Measurements from ENCODE around the gene CST4.
"Not testable (repeated sequence)": the region's sequence is repeated elsewhere in the genome, so short reads cannot be mapped to it uniquely, and the experiment has no call there.

Gene CST4

DNA sequence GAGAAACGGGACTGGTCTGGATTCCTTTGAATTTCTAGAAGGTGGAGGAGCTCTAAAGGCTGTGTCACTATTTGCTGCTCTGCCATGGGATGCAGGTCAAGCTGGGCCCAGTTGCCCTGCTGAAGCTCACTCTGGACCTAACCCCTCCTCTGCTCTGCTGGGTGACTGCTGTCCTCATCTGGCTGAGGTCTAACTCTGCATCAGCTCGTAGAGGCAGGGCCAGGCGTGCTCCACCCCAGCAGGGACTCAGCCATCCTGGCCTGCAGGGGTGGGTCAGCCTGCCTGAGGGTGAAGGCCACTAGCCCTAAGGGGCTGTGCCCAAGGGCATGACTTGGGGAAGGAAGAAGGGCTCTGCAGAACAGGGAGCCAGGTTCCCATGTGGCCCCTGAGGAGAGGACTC is 852 bp downstream of the CST4 start:
- TF ChIP-seq PAX5 (IDR thresholded peaks at IDR 0.05; ENCODE audit: insufficient read depth, low read length, severe bottlenecking) = no peak
- TF ChIP-seq SPI1 (IDR thresholded peaks at IDR 0.05; ENCODE audit: low read depth, low read length) = no peak
- TF ChIP-seq POLR2AphosphoS5 (IDR thresholded peaks at IDR 0.05; ENCODE audit: low read depth, low read length) = no peak
- no peak for TF ChIP-seq POU2F2 (IDR thresholded peaks at IDR 0.05; ENCODE audit: low read depth, low read length)
- TF ChIP-seq POLR2A (IDR thresholded peaks at IDR 0.05; ENCODE audit: low read depth, low read length) = no peak
- DNase-seq (ENCODE audit: insufficient read length, low spot score) (no peak), FAIRE-seq (no peak)

DNA sequence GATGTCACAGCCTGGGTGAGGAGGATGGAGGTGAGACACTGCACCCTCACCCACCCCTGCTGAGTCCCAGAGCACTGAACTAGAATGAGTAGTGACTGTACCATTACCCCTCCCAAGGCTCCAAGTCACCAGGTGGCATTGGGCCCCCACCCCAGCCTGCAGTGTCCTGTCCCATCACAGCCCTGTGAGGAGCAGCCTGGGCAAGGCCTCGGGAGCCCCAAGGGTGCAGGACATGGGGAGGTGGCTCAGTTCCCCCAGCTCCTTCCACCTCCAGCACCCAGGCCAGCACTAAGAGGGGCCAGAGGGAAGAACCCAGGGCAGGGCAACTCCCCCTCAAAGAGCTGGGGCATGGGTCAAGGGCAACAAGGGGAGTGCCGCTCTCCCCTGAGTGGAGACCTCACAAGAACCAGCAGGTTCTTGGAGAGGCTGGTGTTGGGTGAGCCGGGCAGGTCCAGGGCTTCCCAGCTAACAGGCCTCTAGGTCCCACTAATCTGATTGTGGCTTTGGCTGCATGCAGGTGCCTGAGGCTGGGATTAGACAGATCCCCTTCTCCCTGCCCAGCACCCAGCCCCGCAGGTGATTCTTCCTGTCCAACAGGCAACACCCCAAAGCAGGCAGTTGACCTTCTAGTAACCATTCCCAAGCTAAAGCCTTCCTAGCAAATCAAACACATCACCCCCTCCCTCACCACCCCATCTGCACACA is 2.6 kb downstream of the CST4 start:
- TF ChIP-seq TAF1 (IDR thresholded peaks at IDR 0.05; ENCODE audit: low read depth, low read length) (no peak), SPI1 (IDR thresholded peaks at IDR 0.05; ENCODE audit: low read depth, low read length) (no peak), POU2F2 (IDR thresholded peaks at IDR 0.05; ENCODE audit: low read depth, low read length) (no peak), PAX5 (IDR thresholded peaks at IDR 0.05; ENCODE audit: insufficient read depth, low read length, severe bottlenecking) (no peak)
- DNase-seq (ENCODE audit: insufficient read length, low spot score) (no peak), FAIRE-seq (no peak)

DNA sequence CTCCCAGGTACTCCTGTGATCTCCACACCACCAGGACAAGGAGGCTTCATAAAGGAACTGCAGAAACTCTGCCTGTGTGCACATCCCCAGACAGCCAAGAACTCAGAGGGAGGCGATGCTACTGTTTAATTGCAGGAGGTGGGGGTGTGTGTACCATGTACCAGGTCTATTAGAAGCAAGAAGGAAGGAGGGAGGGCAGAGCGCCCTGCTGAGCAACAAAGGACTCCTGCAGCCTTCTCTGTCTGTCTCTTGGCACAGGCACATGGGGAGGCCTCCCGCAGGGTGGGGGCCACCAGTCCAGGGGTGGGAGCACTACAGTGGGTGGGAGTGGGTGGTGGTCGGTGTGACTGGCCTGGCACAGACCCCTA is 3.3 kb downstream of the CST4 start:
- not testable (repeated sequence) for FAIRE-seq; DNase-seq (ENCODE audit: insufficient read length, low spot score)

DNA sequence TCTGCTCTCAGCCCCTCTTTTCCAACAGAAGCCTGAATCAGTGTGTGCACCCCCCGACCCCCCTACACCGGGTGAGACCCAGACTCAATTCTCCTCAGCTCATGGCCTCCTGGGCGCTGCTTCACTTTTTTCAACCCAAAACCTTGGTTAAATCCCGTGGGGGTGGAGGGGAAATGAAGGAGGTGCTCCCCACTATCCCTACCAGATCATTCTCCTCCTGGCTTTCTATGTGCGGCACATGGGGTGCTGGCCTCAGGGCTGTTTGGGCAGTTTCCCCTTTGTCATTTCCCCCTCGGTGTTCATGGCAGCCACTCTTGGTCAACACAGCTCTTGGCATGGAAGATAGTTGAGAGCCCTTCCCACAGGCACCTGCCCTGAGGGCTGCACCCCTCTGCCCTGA is 4.6 kb downstream of the CST4 start:
- FAIRE-seq = no peak
- no peak for TF ChIP-seq POU2F2 (IDR thresholded peaks at IDR 0.05; ENCODE audit: low read depth, low read length)
- TF ChIP-seq PAX5 (IDR thresholded peaks at IDR 0.05; ENCODE audit: insufficient read depth, low read length, severe bottlenecking) = no peak
- no peak for TF ChIP-seq SPI1 (IDR thresholded peaks at IDR 0.05; ENCODE audit: low read depth, low read length)
- TF ChIP-seq POLR2AphosphoS5 (IDR thresholded peaks at IDR 0.05; ENCODE audit: low read depth, low read length) = no peak
- TF ChIP-seq POLR2A (IDR thresholded peaks at IDR 0.05; ENCODE audit: low read depth, low read length) = no peak
- no peak for TF ChIP-seq TAF1 (IDR thresholded peaks at IDR 0.05; ENCODE audit: low read depth, low read length)

DNA sequence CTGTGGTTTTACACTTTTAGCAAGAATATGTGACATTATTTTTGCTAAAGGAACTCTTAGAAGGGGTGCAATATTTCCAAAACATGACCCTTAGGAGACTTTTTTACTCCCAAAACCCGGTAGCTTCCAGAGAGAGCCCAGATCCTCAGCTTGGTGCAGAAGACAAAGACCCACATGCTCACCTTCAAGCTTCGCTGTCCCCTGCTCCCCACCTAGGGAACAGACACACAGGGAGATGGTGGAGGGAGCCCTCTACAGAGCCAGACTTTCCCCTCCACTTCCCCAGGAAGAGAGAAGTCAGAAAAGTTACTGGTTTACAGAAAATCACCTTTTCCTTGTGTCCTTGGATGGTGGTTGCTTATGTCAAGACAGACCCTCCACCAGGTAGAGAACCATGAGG is 5.0 kb downstream of the CST4 start:
- no peak for FAIRE-seq

More for the DNA sequence above, 4.6 kb downstream of the CST4 start:
- DNase-seq (ENCODE audit: insufficient read length, low spot score) = no peak

DNA sequence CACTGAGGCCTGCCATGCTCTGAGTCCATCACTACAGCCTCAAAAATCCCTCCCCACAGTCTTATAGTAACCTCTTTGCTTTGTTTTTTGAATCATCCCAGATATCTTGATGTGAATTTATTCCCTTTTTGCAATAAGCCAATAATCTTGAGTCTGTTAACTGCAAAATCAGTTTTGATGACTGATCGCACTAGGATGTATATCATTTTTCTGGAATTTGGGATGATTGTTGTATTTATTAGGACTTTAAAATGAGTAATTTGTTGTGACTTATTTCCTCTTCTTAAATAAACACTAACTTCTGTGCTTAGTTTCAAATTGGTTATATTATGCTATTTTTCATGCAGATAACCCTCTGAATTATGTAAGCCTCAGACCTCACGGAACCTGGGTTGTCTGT is 5.6 kb downstream of the CST4 start:
- DNase-seq (ENCODE audit: insufficient read length, low spot score) (no peak), FAIRE-seq (no peak)
- TF ChIP-seq PAX5 (IDR thresholded peaks at IDR 0.05; ENCODE audit: insufficient read depth, low read length, severe bottlenecking) (no peak), POLR2AphosphoS5 (IDR thresholded peaks at IDR 0.05; ENCODE audit: low read depth, low read length) (no peak), SPI1 (IDR thresholded peaks at IDR 0.05; ENCODE audit: low read depth, low read length) (no peak), TAF1 (IDR thresholded peaks at IDR 0.05; ENCODE audit: low read depth, low read length) (no peak), POLR2A (IDR thresholded peaks at IDR 0.05; ENCODE audit: low read depth, low read length) (no peak), POU2F2 (IDR thresholded peaks at IDR 0.05; ENCODE audit: low read depth, low read length) (no peak)

More for the DNA sequence above, 5.0 kb downstream of the CST4 start:
- no peak for DNase-seq (ENCODE audit: insufficient read length, low spot score)
- no peak for TF ChIP-seq PAX5 (IDR thresholded peaks at IDR 0.05; ENCODE audit: insufficient read depth, low read length, severe bottlenecking)
- TF ChIP-seq POLR2AphosphoS5 (IDR thresholded peaks at IDR 0.05; ENCODE audit: low read depth, low read length) = no peak

DNA sequence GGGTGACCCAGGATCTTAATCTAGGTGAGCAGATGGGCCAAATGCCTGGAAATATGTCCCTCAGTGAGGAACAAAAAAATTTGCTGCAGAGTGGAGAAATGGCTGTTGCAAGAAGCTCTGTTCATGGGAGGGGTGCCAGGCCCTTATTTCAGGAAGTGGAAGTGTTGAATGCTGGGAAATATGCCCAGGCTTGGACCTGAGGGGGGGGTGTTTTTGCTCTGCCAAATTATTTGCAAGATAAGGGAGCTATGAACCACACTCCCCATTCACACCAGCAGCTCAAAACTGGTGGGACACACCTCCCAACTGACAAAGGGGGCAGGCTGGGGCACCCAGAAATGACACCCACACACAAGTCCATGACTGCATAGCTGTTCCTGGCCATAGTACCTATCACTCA is 8.7 kb downstream of the CST4 start:
- FAIRE-seq (no peak), DNase-seq (ENCODE audit: insufficient read length, low spot score) (no peak)
- TF ChIP-seq POLR2AphosphoS5 (IDR thresholded peaks at IDR 0.05; ENCODE audit: low read depth, low read length) = no peak
- no peak for TF ChIP-seq SPI1 (IDR thresholded peaks at IDR 0.05; ENCODE audit: low read depth, low read length)
- no peak for TF ChIP-seq TAF1 (IDR thresholded peaks at IDR 0.05; ENCODE audit: low read depth, low read length)
- no peak for TF ChIP-seq POU2F2 (IDR thresholded peaks at IDR 0.05; ENCODE audit: low read depth, low read length)
- TF ChIP-seq POLR2A (IDR thresholded peaks at IDR 0.05; ENCODE audit: low read depth, low read length) = no peak
- TF ChIP-seq PAX5 (IDR thresholded peaks at IDR 0.05; ENCODE audit: insufficient read depth, low read length, severe bottlenecking) = no peak

DNA sequence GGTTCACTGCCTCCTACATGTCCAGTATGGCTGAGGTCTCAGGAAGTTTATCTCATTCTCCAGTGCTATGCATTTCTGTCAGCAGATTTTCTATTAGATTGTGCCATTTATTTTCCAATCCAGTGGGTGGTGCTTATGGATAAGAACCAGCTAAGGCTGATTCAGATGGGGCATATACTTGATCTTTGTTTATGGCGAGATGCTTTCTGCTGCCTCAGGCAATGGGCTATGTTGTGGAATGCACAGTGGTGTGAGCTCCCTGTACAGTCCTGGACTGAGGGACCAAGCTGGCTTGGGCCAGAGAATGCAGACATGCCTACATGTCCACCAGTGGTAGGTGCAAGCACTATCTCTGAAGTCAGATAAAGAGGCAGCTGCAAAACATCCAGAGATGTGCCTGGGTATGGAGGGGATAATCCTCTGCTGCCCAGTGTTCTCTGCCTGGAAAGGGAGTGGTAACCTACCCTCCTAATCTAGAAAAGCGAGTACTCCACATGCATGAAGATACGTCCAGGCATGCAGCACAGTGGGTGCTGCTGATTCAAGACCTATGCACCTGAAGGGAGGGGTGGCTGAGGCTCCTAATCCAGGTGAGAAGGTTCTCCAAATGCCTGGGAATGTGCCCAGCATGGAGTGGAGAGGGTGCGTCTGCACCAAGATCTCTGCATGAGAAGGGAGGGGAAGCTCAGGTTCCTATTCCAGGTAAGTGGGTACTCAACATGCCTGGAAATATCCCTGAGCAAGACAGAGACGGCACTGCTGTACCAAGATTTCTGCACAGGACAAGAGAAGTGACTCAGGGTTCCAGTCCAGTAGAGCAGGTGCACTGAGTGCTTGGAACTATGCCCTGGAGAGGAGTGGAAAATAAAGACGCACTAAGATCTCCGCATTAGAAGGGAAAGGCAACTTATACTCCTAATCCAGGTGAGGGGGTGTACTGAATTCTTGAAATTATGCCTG is 9.4 kb downstream of the CST4 start:
- TF ChIP-seq POLR2A (IDR thresholded peaks at IDR 0.05; ENCODE audit: low read depth, low read length) (no peak), SPI1 (IDR thresholded peaks at IDR 0.05; ENCODE audit: low read depth, low read length) (no peak), POU2F2 (IDR thresholded peaks at IDR 0.05; ENCODE audit: low read depth, low read length) (no peak), POLR2AphosphoS5 (IDR thresholded peaks at IDR 0.05; ENCODE audit: low read depth, low read length) (no peak), PAX5 (IDR thresholded peaks at IDR 0.05; ENCODE audit: insufficient read depth, low read length, severe bottlenecking) (no peak), TAF1 (IDR thresholded peaks at IDR 0.05; ENCODE audit: low read depth, low read length) (no peak)
- no peak for FAIRE-seq
- no peak for DNase-seq (ENCODE audit: insufficient read length, low spot score)

DNA sequence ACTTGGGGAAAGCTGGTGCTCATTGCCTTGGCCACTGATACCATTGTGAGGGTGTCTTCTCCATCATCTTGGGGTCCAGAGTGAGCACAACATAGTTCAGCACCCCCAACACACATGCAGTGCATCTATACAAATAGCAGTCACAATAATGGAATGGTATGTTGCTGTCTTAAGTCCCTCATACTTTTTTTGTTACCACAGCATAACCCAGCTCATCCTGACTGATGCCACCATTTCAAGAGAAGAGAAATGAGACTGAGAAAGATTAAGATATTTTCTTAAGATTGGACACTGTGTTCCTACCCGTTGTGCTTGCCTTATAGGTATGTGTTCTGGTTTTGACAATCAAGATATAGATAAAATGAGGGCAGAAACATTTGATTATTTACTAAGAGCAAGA is 15.6 kb downstream of the CST4 start:
- no peak for TF ChIP-seq POU2F2 (IDR thresholded peaks at IDR 0.05; ENCODE audit: low read depth, low read length)
- TF ChIP-seq POLR2A (IDR thresholded peaks at IDR 0.05; ENCODE audit: low read depth, low read length) = no peak
- TF ChIP-seq TAF1 (IDR thresholded peaks at IDR 0.05; ENCODE audit: low read depth, low read length) = no peak
- no peak for TF ChIP-seq SPI1 (IDR thresholded peaks at IDR 0.05; ENCODE audit: low read depth, low read length)
- no peak for TF ChIP-seq POLR2AphosphoS5 (IDR thresholded peaks at IDR 0.05; ENCODE audit: low read depth, low read length)
- no peak for TF ChIP-seq PAX5 (IDR thresholded peaks at IDR 0.05; ENCODE audit: insufficient read depth, low read length, severe bottlenecking)
- no peak for DNase-seq (ENCODE audit: insufficient read length, low spot score)

DNA sequence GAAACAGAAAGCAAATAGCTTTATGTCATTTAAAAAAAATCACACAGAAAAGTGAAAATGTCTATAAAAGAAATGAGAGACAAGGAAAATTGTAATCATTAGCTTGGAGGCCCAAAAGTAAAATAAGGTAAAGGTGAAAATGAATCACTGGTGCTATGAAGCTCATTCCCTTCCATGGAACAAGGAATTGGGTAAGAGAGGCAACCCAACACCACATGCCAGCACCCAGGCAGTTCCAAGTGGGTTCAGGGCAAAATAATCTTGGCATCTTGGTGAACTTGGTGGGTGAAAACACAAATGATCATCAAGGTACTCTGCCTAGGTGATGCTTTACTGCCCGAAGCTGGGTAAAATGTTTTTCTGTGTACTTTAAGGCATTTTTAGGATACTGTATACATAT is 16.7 kb downstream of the CST4 start:
- FAIRE-seq (no peak), DNase-seq (ENCODE audit: insufficient read length, low spot score) (no peak)
- no peak for TF ChIP-seq SPI1 (IDR thresholded peaks at IDR 0.05; ENCODE audit: low read depth, low read length)
- TF ChIP-seq TAF1 (IDR thresholded peaks at IDR 0.05; ENCODE audit: low read depth, low read length) = no peak
- TF ChIP-seq PAX5 (IDR thresholded peaks at IDR 0.05; ENCODE audit: insufficient read depth, low read length, severe bottlenecking) = no peak
- no peak for TF ChIP-seq POLR2A (IDR thresholded peaks at IDR 0.05; ENCODE audit: low read depth, low read length)

More for the DNA sequence above, 15.6 kb downstream of the CST4 start:
- FAIRE-seq = no peak

All from GM12891 (cell line).